ENCODE measurements around the gene VWA3A.

DNA sequence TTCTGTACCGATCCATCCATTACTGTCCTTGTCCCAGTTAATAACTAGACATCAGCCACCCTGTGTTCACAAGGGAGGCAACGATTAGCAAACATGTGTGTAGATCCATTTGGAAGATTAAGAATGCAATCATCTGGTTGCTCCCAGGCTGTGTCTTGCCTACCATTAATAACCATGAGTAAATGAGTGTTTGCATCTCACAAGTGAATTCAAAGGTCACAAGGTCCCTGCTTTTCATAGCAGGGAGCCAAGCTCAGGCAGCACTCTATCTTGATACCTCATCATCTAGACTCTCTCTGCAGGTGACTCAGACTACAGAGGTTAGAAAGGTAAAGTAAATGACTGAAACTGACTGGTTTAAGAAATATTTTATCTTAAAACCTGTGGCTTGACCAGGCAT is 25.3 kb downstream of the VWA3A start:
- TF ChIP-seq SIN3A (IDR thresholded peaks at IDR 0.05; ENCODE audit: borderline replicate concordance, insufficient read depth, low read depth, low read length), result no peak
- no peak for TF ChIP-seq CTCF (IDR thresholded peaks at IDR 0.05)
- TF ChIP-seq REST (IDR thresholded peaks at IDR 0.05; ENCODE audit: insufficient read depth in 1 of 2, low read depth in 2 of 2, low read length in 1 of 2), result no peak

All from Panc1 (cell line).